HepG2 (cell line): ENCODE results near the gene CPT1A. TPM values are rescaled to one million over a fixed set of nuclear protein-coding genes. Genes with fewer than 3 reads are reported as not detected.
A peak's percentile ranks its signal among the peaks of the same experiment; 100 is the strongest.

Experiments used
- EP300 ChIP-seq, 3 experiments: sonication (generic) in 1 of 3; formaldehyde crosslinking in 1 of 3; IDR thresholded peaks; 2 replicates each; pipeline versions ENCODE4 v1.5.1 to v1.6.1; 2011 to 2020; ENCODE audit warnings: low read depth in 2 of 3, low read length in 2 of 3, borderline replicate concordance in 1 of 3, improper control_type of control experiment in 1 of 3, mild to moderate bottlenecking in 1 of 3, missing genetic modification reagents in 1 of 3, moderate library complexity in 1 of 3
- HOXA9 ChIP-seq: sonication (generic); formaldehyde crosslinking; IDR thresholded peaks from 2 replicates; pipeline ENCODE4 v1.8.1; 2022; ENCODE audit warnings: missing genetic modification reagents, mild to moderate bottlenecking, moderate library complexity, borderline replicate concordance
- ZFP1 ChIP-seq: IDR thresholded peaks from 2 replicates; pipeline ENCODE4 v1.6.1; 2016
- ZFX ChIP-seq: sonication (generic); formaldehyde crosslinking; IDR thresholded peaks from 2 replicates; pipeline ENCODE4 v1.4.0; 2020; ENCODE audit warnings: mild to moderate bottlenecking, low read depth, missing genetic modification reagents, moderate library complexity
- ZNF547 ChIP-seq: sonication (generic); formaldehyde crosslinking; IDR thresholded peaks from 2 replicates; pipeline ENCODE4 v1.5.1; 2020; ENCODE audit warnings: mild to moderate bottlenecking, missing genetic modification reagents
- ZSCAN21 ChIP-seq: sonication (generic); formaldehyde crosslinking; IDR thresholded peaks from 2 replicates; pipeline ENCODE4 v1.8.0; 2022; ENCODE audit warnings: mild to moderate bottlenecking, missing genetic modification reagents, moderate library complexity, borderline replicate concordance
- polyA plus RNA-seq, 8 experiments: library from polyadenylated mRNA; depleted of rRNA in 3 of 8; stranded (reverse) in 7 of 8; unstranded in 1 of 8; fragments of >200 nt; fragmentation: Illumina TruSeq in 4 of 8; extraction: Trizol in 4 of 8; gene quantifications; 2 replicates each; pipeline versions ENCODE4 v1.2.1 to v1.2.3, GENCODE V29; 2011 to 2016; ENCODE audit warnings: low read depth in 4 of 8, missing spikeins in 1 of 8, mixed read lengths in 1 of 8; ENCODE audit not compliant: insufficient read depth in 1 of 8
- total RNA-seq, 5 experiments: library from RNA; depleted of rRNA; stranded (reverse); fragments of >200 nt; fragmentation: Illumina TruSeq; extraction: Trizol; gene quantifications; 2 replicates each; pipeline ENCODE4 v1.2.3, GENCODE V29; 2016; ENCODE audit warnings: low read depth in 1 of 5
- TF ChIP-seq, protein P1 (sequence below), 2 experiments: fragments of 450-650 bp in 1 of 2; sonication (generic) in 1 of 2; formaldehyde crosslinking in 1 of 2; IDR thresholded peaks; 2 replicates each; pipeline versions ENCODE4 v1.6.1 to v1.8.0; 2016 to 2022; ENCODE audit warnings: antibody characterized with exemption in 1 of 2, mild to moderate bottlenecking in 1 of 2, missing genetic modification reagents in 1 of 2
- TF ChIP-seq, protein P2 (sequence below): sonication (generic); formaldehyde crosslinking; IDR thresholded peaks from 2 replicates; pipeline ENCODE4 v1.5.0; 2020; ENCODE audit warnings: mild to moderate bottlenecking, missing genetic modification reagents
- TF ChIP-seq, protein P3 (sequence below): sonication (generic); formaldehyde crosslinking; IDR thresholded peaks from 2 replicates; pipeline ENCODE4; 2020; ENCODE audit warnings: missing genetic modification reagents, mild to moderate bottlenecking, borderline replicate concordance
- TF ChIP-seq, protein P4 (sequence below): sonication (generic); formaldehyde crosslinking; IDR thresholded peaks from 2 replicates; pipeline ENCODE4 v1.4.0; 2020; ENCODE audit warnings: low read depth, mild to moderate bottlenecking, missing genetic modification reagents

CPT1A gene
- total and polyA plus RNA-seq, 2 of the 13 experiments (the other 11 are each of a cell fraction or from before 2014, with no cell fraction given), result 7.0 to 7.1 TPM

DNA sequence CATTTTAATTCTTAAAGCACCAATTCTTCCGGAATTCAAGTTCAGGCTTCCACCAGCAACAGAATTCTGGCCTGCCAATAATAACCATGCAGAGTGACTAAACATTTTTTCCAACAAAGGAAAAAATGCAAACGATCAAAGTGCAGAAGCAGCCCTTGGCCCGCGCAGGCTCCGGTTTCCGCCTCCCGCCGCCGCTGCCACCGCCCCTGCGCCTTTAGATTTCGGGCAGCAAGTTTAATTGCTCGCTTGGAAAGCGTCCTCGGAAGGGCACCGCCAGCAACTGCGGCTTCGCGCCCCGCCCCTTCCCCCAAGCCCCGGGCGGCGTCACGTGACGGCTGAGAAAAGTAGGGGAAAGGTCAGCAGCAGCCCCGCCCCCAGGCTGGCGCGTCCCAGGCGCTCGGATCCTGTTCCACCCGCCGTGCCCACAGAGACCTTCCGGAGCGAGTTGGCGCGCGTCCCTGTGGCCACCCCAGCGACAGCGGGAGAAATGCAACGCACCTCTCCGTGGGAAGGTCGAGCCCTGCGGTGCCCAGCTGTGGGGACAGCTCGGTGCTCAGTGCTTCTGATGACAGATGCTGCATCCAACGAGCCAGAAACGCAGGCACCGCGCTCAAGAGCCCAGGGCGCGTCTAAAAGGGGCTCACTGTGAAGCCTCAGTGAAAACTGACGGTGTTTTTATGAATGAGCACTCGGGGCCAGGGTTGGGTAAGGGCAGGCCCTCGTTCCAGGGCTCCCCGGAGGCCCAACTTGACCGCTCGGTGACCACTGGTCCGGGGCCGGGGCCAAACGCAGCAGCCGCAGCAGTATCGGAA lies 2.5 kb downstream of the CPT1A start (continued):
- TF ChIP-seq, protein P1, sequence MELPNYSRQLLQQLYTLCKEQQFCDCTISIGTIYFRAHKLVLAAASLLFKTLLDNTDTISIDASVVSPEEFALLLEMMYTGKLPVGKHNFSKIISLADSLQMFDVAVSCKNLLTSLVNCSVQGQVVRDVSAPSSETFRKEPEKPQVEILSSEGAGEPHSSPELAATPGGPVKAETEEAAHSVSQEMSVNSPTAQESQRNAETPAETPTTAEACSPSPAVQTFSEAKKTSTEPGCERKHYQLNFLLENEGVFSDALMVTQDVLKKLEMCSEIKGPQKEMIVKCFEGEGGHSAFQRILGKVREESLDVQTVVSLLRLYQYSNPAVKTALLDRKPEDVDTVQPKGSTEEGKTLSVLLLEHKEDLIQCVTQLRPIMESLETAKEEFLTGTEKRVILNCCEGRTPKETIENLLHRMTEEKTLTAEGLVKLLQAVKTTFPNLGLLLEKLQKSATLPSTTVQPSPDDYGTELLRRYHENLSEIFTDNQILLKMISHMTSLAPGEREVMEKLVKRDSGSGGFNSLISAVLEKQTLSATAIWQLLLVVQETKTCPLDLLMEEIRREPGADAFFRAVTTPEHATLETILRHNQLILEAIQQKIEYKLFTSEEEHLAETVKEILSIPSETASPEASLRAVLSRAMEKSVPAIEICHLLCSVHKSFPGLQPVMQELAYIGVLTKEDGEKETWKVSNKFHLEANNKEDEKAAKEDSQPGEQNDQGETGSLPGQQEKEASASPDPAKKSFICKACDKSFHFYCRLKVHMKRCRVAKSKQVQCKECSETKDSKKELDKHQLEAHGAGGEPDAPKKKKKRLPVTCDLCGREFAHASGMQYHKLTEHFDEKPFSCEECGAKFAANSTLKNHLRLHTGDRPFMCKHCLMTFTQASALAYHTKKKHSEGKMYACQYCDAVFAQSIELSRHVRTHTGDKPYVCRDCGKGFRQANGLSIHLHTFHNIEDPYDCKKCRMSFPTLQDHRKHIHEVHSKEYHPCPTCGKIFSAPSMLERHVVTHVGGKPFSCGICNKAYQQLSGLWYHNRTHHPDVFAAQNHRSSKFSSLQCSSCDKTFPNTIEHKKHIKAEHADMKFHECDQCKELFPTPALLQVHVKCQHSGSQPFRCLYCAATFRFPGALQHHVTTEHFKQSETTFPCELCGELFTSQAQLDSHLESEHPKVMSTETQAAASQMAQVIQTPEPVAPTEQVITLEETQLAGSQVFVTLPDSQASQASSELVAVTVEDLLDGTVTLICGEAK (IDR thresholded peaks at IDR 0.05), result no peak
- TF ChIP-seq, protein P1 (CRISPR knock-in tag; IDR thresholded peaks at IDR 0.05), result peak; percentile 78
- TF ChIP-seq, protein P2, sequence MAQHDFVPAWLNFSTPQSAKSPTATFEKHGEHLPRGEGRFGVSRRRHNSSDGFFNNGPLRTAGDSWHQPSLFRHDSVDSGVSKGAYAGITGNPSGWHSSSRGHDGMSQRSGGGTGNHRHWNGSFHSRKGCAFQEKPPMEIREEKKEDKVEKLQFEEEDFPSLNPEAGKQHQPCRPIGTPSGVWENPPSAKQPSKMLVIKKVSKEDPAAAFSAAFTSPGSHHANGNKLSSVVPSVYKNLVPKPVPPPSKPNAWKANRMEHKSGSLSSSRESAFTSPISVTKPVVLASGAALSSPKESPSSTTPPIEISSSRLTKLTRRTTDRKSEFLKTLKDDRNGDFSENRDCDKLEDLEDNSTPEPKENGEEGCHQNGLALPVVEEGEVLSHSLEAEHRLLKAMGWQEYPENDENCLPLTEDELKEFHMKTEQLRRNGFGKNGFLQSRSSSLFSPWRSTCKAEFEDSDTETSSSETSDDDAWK (CRISPR knock-in tag), result no peak
- TF ChIP-seq ZFP1 (CRISPR knock-in tag), result 0 out of 2 replicates have a peak, but pooled peaks have one; percentile 21
- TF ChIP-seq ZNF547 (CRISPR knock-in tag), result peak; percentile 61
- TF ChIP-seq EP300 (IDR thresholded peaks at IDR 0.05; ENCODE audit: low read depth in 2 of 2, low read length in 2 of 2), result peak in 1 of 2 experiments; percentile 41; a peak in 1 of 4 replicates
- no peak for TF ChIP-seq EP300 (CRISPR knock-in tag; IDR thresholded peaks at IDR 0.05; ENCODE audit: borderline replicate concordance)
- TF ChIP-seq HOXA9 (CRISPR knock-in tag), result no peak
- TF ChIP-seq, protein P3, sequence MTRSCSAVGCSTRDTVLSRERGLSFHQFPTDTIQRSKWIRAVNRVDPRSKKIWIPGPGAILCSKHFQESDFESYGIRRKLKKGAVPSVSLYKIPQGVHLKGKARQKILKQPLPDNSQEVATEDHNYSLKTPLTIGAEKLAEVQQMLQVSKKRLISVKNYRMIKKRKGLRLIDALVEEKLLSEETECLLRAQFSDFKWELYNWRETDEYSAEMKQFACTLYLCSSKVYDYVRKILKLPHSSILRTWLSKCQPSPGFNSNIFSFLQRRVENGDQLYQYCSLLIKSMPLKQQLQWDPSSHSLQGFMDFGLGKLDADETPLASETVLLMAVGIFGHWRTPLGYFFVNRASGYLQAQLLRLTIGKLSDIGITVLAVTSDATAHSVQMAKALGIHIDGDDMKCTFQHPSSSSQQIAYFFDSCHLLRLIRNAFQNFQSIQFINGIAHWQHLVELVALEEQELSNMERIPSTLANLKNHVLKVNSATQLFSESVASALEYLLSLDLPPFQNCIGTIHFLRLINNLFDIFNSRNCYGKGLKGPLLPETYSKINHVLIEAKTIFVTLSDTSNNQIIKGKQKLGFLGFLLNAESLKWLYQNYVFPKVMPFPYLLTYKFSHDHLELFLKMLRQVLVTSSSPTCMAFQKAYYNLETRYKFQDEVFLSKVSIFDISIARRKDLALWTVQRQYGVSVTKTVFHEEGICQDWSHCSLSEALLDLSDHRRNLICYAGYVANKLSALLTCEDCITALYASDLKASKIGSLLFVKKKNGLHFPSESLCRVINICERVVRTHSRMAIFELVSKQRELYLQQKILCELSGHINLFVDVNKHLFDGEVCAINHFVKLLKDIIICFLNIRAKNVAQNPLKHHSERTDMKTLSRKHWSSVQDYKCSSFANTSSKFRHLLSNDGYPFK (CRISPR knock-in tag), result peak; percentile 41; the same call in 1 of the 2 replicates
- TF ChIP-seq, protein P4, sequence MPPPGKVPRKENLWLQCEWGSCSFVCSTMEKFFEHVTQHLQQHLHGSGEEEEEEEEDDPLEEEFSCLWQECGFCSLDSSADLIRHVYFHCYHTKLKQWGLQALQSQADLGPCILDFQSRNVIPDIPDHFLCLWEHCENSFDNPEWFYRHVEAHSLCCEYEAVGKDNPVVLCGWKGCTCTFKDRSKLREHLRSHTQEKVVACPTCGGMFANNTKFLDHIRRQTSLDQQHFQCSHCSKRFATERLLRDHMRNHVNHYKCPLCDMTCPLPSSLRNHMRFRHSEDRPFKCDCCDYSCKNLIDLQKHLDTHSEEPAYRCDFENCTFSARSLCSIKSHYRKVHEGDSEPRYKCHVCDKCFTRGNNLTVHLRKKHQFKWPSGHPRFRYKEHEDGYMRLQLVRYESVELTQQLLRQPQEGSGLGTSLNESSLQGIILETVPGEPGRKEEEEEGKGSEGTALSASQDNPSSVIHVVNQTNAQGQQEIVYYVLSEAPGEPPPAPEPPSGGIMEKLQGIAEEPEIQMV (CRISPR knock-in tag), result no peak
- peak; percentile 34; the same call in 1 of the 2 replicates for TF ChIP-seq ZFX
- TF ChIP-seq ZSCAN21 (CRISPR knock-in tag), result 0 out of 2 replicates have a peak, but pooled peaks have one; percentile 42
